ENCODE results near the gene TNFRSF21. TPM values are rescaled to one million over a fixed set of nuclear protein-coding genes. Genes with fewer than 3 reads are reported as not detected.
A peak's percentile ranks its signal among the peaks of the same experiment; 100 is the strongest.

The TNFRSF21 gene
- total RNA-seq, 2 experiments from 2014 or later = 28.1 to 36.5 TPM

DNA sequence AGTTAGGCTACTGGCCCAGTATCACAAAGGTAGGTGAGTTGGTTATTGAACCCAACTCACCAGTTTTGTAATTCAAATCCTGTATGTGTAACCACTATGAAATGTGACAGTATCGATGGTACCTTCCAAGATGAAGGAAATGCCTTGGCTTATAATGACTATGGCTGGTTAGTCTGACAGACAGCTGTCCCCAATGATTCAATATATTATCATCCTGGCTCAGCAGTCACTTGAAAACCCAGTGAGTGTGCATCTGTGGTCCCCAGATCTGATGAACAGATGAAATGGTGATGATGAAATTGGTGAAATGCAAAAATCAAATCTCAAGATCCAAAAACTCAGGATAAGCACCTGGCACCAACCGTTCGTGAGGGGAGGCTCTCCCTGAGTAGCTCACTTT is 54.8 kb downstream of the TNFRSF21 start:
- CTCF ChIA-PET (ENCODE audit: unreplicated experiment) = interaction anchor here (1.4 kb wide), 1 partner anchor 16 kb away, joined by 4 read pairs; no protein-coding TSS in a partner anchor

DNA sequence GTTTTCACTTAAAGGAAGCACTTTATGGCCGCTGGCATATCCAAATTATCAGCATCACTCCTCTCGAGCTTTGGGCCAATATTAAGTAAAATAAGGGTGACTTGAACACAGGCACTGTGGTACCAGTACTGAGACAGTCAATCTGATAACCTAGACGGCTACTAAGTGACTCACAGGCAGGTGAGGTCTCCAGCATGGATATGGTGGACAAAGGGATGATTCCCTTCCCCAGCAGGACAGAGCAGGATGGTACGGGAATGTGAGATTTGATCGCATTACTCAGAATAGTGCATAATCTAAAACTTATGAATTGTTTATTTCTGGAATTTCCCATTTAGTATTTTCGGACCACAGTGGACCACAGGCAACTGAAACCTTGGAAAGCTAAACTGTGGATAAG is 55.7 kb downstream of the TNFRSF21 start:
- peaks cover 61% of the 10 kb centered on the region for H3K4me1 ChIP-seq (ENCODE audit: insufficient read depth, low read length, poor library complexity, severe bottlenecking)
- ChIA-PET POLR2A (interaction anchor here (1.0 to 1.7 kb wide), 3 partner anchors 12 to 22 kb away, joined by 4 to 13 read pairs (median 5); no protein-coding TSS in a partner anchor), CTCF (ENCODE audit: unreplicated experiment) (interaction anchor here (1.1 to 1.4 kb wide), 2 partner anchors 8 to 17 kb away, joined by 3 to 4 read pairs; no protein-coding TSS in a partner anchor)
- H3K9me3 ChIP-seq (ENCODE audit: low read length) = no peaks in the 10 kb centered on the region; the same call in 1 of the 2 replicates
- no peak for DNase-seq (ENCODE audit: low spot score)
- no peaks in the 10 kb centered on the region for H3K9me2 ChIP-seq (ENCODE audit: insufficient read depth, low read length)
- no peaks in the 10 kb centered on the region for H4K20me1 ChIP-seq (ENCODE audit: insufficient read depth, low read length)
- peaks cover 43% of the 10 kb centered on the region; the same call in 1 of the 2 replicates for H3K79me2 ChIP-seq (ENCODE audit: insufficient read depth, low read depth, low read length)
- peaks cover 97% of the 10 kb centered on the region for H3K36me3 ChIP-seq (ENCODE audit: insufficient read depth, low read length)
- BruUV-seq (replicated peaks) = no TSS peak
- H3K4me2 ChIP-seq (ENCODE audit: low read length) = no peak overlapping the region
- H3K4me3 ChIP-seq (ENCODE audit: low read depth, low read length, poor library complexity, severe bottlenecking) = no peak overlapping the region
- H2AFZ ChIP-seq (ENCODE audit: low read length) = no peak overlapping the region
- no peak for TF ChIP-seq EZH2phosphoT487 (IDR thresholded peaks at IDR 0.05; ENCODE audit: borderline replicate concordance, low read depth, low read length)
- TF ChIP-seq, protein P1, sequence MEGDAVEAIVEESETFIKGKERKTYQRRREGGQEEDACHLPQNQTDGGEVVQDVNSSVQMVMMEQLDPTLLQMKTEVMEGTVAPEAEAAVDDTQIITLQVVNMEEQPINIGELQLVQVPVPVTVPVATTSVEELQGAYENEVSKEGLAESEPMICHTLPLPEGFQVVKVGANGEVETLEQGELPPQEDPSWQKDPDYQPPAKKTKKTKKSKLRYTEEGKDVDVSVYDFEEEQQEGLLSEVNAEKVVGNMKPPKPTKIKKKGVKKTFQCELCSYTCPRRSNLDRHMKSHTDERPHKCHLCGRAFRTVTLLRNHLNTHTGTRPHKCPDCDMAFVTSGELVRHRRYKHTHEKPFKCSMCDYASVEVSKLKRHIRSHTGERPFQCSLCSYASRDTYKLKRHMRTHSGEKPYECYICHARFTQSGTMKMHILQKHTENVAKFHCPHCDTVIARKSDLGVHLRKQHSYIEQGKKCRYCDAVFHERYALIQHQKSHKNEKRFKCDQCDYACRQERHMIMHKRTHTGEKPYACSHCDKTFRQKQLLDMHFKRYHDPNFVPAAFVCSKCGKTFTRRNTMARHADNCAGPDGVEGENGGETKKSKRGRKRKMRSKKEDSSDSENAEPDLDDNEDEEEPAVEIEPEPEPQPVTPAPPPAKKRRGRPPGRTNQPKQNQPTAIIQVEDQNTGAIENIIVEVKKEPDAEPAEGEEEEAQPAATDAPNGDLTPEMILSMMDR (conservative IDR thresholded peaks at IDR 0.05; ENCODE audit: low read length) = no peak
- H3K27ac ChIP-seq (ENCODE audit: low read depth, low read length, poor library complexity, severe bottlenecking) = no peak overlapping the region
- intact Hi-C loops (cut with micrococcal nuclease; ENCODE audit: unreplicated experiment) = no loop called here

More for the DNA sequence above, 54.8 kb downstream of the TNFRSF21 start:
- no peak overlapping the region for H3K4me3 ChIP-seq (ENCODE audit: low read depth, low read length, poor library complexity, severe bottlenecking)
- peak overlapping the region; percentile 4 for H3K27ac ChIP-seq (ENCODE audit: low read depth, low read length, poor library complexity, severe bottlenecking)
- TF ChIP-seq, protein P1 (conservative IDR thresholded peaks at IDR 0.05; ENCODE audit: low read length) = no peak
- TF ChIP-seq EZH2phosphoT487 (IDR thresholded peaks at IDR 0.05; ENCODE audit: borderline replicate concordance, low read depth, low read length) = no peak
- H3K9me2 ChIP-seq (ENCODE audit: insufficient read depth, low read length) = no peaks in the 10 kb centered on the region
- H3K79me2 ChIP-seq (ENCODE audit: insufficient read depth, low read depth, low read length) = peaks cover 35% of the 10 kb centered on the region; the same call in 1 of the 2 replicates
- H3K4me1 ChIP-seq (ENCODE audit: insufficient read depth, low read length, poor library complexity, severe bottlenecking) = peaks cover 58% of the 10 kb centered on the region
- DNase-seq (ENCODE audit: low spot score) = no peak
- H2AFZ ChIP-seq (ENCODE audit: low read length) = no peak overlapping the region
- no peak overlapping the region for H3K4me2 ChIP-seq (ENCODE audit: low read length)
- H3K9me3 ChIP-seq (ENCODE audit: low read length) = no peaks in the 10 kb centered on the region; the same call in 1 of the 2 replicates
- POLR2A ChIA-PET = interaction anchor here (1.0 to 2.6 kb wide), 5 partner anchors 8 to 48 kb away, joined by 3 to 16 read pairs (median 5); no protein-coding TSS in a partner anchor
- no peaks in the 10 kb centered on the region for H4K20me1 ChIP-seq (ENCODE audit: insufficient read depth, low read length)
- H3K36me3 ChIP-seq (ENCODE audit: insufficient read depth, low read length) = peaks cover 98% of the 10 kb centered on the region
- no TSS peak for BruUV-seq (replicated peaks)
- intact Hi-C loops (cut with micrococcal nuclease; ENCODE audit: unreplicated experiment) = no loop called here

DNA sequence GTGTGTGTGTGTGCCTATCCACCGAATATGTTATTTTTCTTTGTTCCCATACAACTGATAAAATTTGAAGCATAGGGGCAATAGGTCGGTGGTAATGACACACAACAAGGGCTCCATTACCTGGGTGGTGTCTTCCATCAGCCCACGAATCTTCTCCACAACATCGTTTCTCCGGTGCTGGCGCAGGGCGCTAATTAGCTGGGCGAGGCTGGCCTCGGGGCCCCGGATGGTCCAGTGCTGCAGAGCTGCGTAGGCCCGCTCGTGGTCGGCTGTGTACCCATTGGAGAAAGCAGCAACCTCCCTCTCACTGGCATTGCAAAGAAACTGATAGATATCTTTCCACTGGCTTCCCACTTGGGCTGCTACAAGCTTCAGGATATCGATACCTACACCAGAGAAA is 56.6 kb downstream of the TNFRSF21 start:
- TF ChIP-seq, protein P1 (conservative IDR thresholded peaks at IDR 0.05; ENCODE audit: low read length) = no peak
- TF ChIP-seq EZH2phosphoT487 (IDR thresholded peaks at IDR 0.05; ENCODE audit: borderline replicate concordance, low read depth, low read length) = no peak
- no peak overlapping the region for H3K4me2 ChIP-seq (ENCODE audit: low read length)
- H3K79me2 ChIP-seq (ENCODE audit: insufficient read depth, low read depth, low read length) = peaks cover 45% of the 10 kb centered on the region; the same call in 1 of the 2 replicates
- CTCF ChIA-PET (ENCODE audit: unreplicated experiment) = interaction anchor here (0.5 to 1.1 kb wide), 2 partner anchors 9 to 158 kb away, joined by 3 read pairs; no protein-coding TSS in a partner anchor
- intact Hi-C loops (cut with micrococcal nuclease; ENCODE audit: unreplicated experiment) = no loop called here
- no TSS peak for BruUV-seq (replicated peaks)
- no peak overlapping the region for H3K4me3 ChIP-seq (ENCODE audit: low read depth, low read length, poor library complexity, severe bottlenecking)
- H4K20me1 ChIP-seq (ENCODE audit: insufficient read depth, low read length) = no peaks in the 10 kb centered on the region
- peaks cover 91% of the 10 kb centered on the region for H3K36me3 ChIP-seq (ENCODE audit: insufficient read depth, low read length)
- H3K4me1 ChIP-seq (ENCODE audit: insufficient read depth, low read length, poor library complexity, severe bottlenecking) = peaks cover 61% of the 10 kb centered on the region
- no peak overlapping the region for H2AFZ ChIP-seq (ENCODE audit: low read length)
- no peaks in the 10 kb centered on the region for H3K9me2 ChIP-seq (ENCODE audit: insufficient read depth, low read length)
- H3K9me3 ChIP-seq (ENCODE audit: low read length) = no peaks in the 10 kb centered on the region; the same call in 1 of the 2 replicates
- H3K27ac ChIP-seq (ENCODE audit: low read depth, low read length, poor library complexity, severe bottlenecking) = peak overlapping the region; percentile 99
- POLR2A ChIA-PET = interaction anchor here (0.6 to 1.2 kb wide), 3 partner anchors 10 to 623 kb away, joined by 3 read pairs; no protein-coding TSS in a partner anchor
- no peak for DNase-seq (ENCODE audit: low spot score)
